ENCODE measurements around the gene COL11A1. TPM values are rescaled to one million over a fixed set of nuclear protein-coding genes. Genes with fewer than 3 reads are reported as not detected.

Gene COL11A1
- total and polyA plus RNA-seq, 2 experiments from 2014 or later, result 12.3 to 12.5 TPM

DNA sequence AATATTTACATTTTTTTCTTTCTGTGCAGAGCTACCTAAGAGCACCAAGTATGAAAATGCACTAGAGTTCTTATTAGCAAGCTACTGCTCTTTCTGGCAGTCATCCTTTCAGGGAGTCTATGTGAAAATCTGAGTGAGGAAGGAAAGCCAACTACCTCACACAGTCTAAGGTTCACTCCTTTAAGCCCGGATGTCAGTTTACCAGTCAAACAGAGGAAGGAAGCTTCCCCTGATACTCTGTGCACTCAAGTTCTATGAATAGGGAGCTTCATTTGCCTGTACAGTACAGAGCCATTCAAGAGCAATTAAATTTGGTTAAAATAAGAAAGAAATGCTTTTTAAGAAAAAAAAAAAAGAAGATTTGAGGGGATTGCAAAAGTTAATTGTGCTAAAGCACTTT is 6.9 kb downstream of the COL11A1 start (continued):
- TF ChIP-seq, protein P1, sequence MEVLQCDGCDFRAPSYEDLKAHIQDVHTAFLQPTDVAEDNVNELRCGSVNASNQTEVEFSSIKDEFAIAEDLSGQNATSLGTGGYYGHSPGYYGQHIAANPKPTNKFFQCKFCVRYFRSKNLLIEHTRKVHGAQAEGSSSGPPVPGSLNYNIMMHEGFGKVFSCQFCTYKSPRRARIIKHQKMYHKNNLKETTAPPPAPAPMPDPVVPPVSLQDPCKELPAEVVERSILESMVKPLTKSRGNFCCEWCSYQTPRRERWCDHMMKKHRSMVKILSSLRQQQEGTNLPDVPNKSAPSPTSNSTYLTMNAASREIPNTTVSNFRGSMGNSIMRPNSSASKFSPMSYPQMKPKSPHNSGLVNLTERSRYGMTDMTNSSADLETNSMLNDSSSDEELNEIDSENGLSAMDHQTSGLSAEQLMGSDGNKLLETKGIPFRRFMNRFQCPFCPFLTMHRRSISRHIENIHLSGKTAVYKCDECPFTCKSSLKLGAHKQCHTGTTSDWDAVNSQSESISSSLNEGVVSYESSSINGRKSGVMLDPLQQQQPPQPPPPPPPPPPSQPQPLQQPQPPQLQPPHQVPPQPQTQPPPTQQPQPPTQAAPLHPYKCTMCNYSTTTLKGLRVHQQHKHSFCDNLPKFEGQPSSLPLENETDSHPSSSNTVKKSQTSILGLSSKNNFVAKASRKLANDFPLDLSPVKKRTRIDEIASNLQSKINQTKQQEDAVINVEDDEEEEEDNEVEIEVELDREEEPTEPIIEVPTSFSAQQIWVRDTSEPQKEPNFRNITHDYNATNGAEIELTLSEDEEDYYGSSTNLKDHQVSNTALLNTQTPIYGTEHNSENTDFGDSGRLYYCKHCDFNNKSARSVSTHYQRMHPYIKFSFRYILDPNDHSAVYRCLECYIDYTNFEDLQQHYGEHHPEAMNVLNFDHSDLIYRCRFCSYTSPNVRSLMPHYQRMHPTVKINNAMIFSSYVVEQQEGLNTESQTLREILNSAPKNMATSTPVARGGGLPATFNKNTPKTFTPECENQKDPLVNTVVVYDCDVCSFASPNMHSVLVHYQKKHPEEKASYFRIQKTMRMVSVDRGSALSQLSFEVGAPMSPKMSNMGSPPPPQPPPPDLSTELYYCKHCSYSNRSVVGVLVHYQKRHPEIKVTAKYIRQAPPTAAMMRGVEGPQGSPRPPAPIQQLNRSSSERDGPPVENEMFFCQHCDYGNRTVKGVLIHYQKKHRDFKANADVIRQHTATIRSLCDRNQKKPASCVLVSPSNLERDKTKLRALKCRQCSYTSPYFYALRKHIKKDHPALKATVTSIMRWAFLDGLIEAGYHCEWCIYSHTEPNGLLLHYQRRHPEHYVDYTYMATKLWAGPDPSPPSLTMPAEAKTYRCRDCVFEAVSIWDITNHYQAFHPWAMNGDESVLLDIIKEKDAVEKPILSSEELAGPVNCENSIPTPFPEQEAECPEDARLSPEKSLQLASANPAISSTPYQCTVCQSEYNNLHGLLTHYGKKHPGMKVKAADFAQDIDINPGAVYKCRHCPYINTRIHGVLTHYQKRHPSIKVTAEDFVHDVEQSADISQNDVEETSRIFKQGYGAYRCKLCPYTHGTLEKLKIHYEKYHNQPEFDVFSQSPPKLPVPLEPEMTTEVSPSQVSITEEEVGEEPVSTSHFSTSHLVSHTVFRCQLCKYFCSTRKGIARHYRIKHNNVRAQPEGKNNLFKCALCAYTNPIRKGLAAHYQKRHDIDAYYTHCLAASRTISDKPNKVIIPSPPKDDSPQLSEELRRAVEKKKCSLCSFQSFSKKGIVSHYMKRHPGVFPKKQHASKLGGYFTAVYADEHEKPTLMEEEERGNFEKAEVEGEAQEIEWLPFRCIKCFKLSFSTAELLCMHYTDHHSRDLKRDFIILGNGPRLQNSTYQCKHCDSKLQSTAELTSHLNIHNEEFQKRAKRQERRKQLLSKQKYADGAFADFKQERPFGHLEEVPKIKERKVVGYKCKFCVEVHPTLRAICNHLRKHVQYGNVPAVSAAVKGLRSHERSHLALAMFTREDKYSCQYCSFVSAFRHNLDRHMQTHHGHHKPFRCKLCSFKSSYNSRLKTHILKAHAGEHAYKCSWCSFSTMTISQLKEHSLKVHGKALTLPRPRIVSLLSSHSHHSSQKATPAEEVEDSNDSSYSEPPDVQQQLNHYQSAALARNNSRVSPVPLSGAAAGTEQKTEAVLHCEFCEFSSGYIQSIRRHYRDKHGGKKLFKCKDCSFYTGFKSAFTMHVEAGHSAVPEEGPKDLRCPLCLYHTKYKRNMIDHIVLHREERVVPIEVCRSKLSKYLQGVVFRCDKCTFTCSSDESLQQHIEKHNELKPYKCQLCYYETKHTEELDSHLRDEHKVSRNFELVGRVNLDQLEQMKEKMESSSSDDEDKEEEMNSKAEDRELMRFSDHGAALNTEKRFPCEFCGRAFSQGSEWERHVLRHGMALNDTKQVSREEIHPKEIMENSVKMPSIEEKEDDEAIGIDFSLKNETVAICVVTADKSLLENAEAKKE (CRISPR knock-in tag; IDR thresholded peaks at IDR 0.05), result no peak
- no peak for TF ChIP-seq NANOG (IDR thresholded peaks at IDR 0.05; ENCODE audit: borderline replicate concordance)
- TF ChIP-seq ZNF331 (CRISPR knock-in tag; IDR thresholded peaks at IDR 0.05; ENCODE audit: low read depth), result no peak

- ATAC-seq, result no peak
- no peak overlapping the region for H3K27ac ChIP-seq (ENCODE audit: low read depth)
- Mint-ChIP-seq H3K27me3 (ENCODE audit: insufficient read depth, low read depth, poor library complexity) (no peaks in the 10 kb centered on the region), H3K36me3 (ENCODE audit: low read depth) (no peaks in the 10 kb centered on the region), H3K27ac (no peak overlapping the region), H3K4me3 (no peak overlapping the region), H3K4me1 (no peaks in the 10 kb centered on the region), H3K9me3 (no peaks in the 10 kb centered on the region)
- no peaks in the 10 kb centered on the region for H3K36me3 ChIP-seq (ENCODE audit: insufficient read depth)
- no peaks in the 10 kb centered on the region for H4K20me1 ChIP-seq (replicated peaks; ENCODE audit: insufficient read depth)
- H3K4me2 ChIP-seq, result no peak overlapping the region
- H3K27me3 ChIP-seq (ENCODE audit: insufficient read depth), result no peaks in the 10 kb centered on the region
- no peak overlapping the region for H3K4me3 ChIP-seq
- no peaks in the 10 kb centered on the region for H3F3A ChIP-seq (replicated peaks; ENCODE audit: low read depth)
- no peak overlapping the region for H2AFZ ChIP-seq
- H3K9me2 ChIP-seq (ENCODE audit: insufficient read depth), result no peaks in the 10 kb centered on the region
- no peaks in the 10 kb centered on the region for H3K4me1 ChIP-seq (ENCODE audit: insufficient read depth)
- H3K79me2 ChIP-seq (replicated peaks; ENCODE audit: insufficient read depth), result no peaks in the 10 kb centered on the region
- no peak for DNase-seq (ENCODE audit: low spot score)
- no peak for TF ChIP-seq ZNF331 (CRISPR knock-in tag; IDR thresholded peaks at IDR 0.05; ENCODE audit: low read depth)
- TF ChIP-seq CREB1 (CRISPR knock-in tag; IDR thresholded peaks at IDR 0.05; ENCODE audit: low read depth), result no peak
- no peak for TF ChIP-seq EZH2phosphoT487 (IDR thresholded peaks at IDR 0.05; ENCODE audit: unreplicated experiment)
- TF ChIP-seq POLR2AphosphoS5 (IDR thresholded peaks at IDR 0.05; ENCODE audit: low read depth), result no peak
- no peak for TF ChIP-seq JUNB (IDR thresholded peaks at IDR 0.05; ENCODE audit: unreplicated experiment)
- TF ChIP-seq EZH2 (IDR thresholded peaks at IDR 0.05; ENCODE audit: low read depth, unreplicated experiment), result no peak
- TF ChIP-seq STAT1 (IDR thresholded peaks at IDR 0.05; ENCODE audit: unreplicated experiment), result no peak
- TF ChIP-seq REST (IDR thresholded peaks at IDR 0.05; ENCODE audit: unreplicated experiment), result no peak
Measured at GRCh38 chr1:103089221-103089620, 19.1 kb downstream of the COL11A1 start.

All from GM23338 (cell line).